GM18526 (cell line): ENCODE results near the gene UPB1.

Experiments used
- POLR2A ChIP-seq: IDR thresholded peaks from 3 replicates; pipeline ENCODE4 v1.6.1; 2011; ENCODE audit not compliant: insufficient read length; ENCODE audit errors: extremely low read depth

Gene UPB1

GRCh38 chr22:24564376-24565058, 69.4 kb downstream of the UPB1 start:
- TF ChIP-seq POLR2A = no peak

- no peak for TF ChIP-seq POLR2A
These were observed 69.9 kb downstream of the UPB1 start for GRCh38 chr22:24565077-24565476.

GRCh38 chr22:24566899-24567511, 71.9 kb downstream of the UPB1 start:
- no peak for TF ChIP-seq POLR2A

- TF ChIP-seq POLR2A = no peak
These were observed 72.5 kb downstream of the UPB1 start for GRCh38 chr22:24567668-24568067.

- no peak for TF ChIP-seq POLR2A
These were observed 76.1 kb downstream of the UPB1 start for GRCh38 chr22:24571266-24571665.

GRCh38 chr22:24576778-24577177, 81.6 kb downstream of the UPB1 start:
- TF ChIP-seq POLR2A = no peak
